Lower leg skin (tissue), 3 donors: Measurements from ENCODE around the gene PCDHB12.
"Not testable (repeated sequence)": the region's sequence is repeated elsewhere in the genome, so short reads cannot be mapped to it uniquely, and the experiment has no call there.

Source experiments
- CTCF ChIP-seq, 3 donors: fragments of 450-650 bp; IDR thresholded peaks; one replicate each; pipeline ENCODE4 v1.5.1; 2016; ENCODE audit warnings: antibody characterized with exemption in 3 of 3, mild to moderate bottlenecking in 3 of 3, moderate library complexity in 2 of 3
- POLR2A ChIP-seq, 2 donors: fragments of 450-650 bp; IDR thresholded peaks; one replicate each; pipeline ENCODE4 v1.6.1; 2016 to 2017; ENCODE audit warnings: antibody characterized with exemption in 2 of 2, mild to moderate bottlenecking in 1 of 2, moderate library complexity in 1 of 2

GRCh38 chr5:141215504-141215903 lies 7.0 kb downstream of the PCDHB12 start:
- not testable (repeated sequence) for TF ChIP-seq CTCF, POLR2A (IDR thresholded peaks at IDR 0.05)
